GM12891 (cell line): ENCODE measurements around the gene MYOZ3.

ENCODE experiments used
- DNase-seq: peaks from one replicate; pipeline ENCODE4 v3.0.0; 2011; ENCODE audit warnings: low spot score; ENCODE audit not compliant: insufficient read length
- FAIRE-seq: peaks from 2 replicates; lab custom pipeline; 2011; peaks lifted over from hg19 to GRCh38; lab: Jason Lieb, UNC
- PAX5 ChIP-seq: IDR thresholded peaks from 2 replicates; pipeline ENCODE4 v1.6.1; 2011; ENCODE audit warnings: low read length, moderate library complexity, mild to moderate bottlenecking; ENCODE audit not compliant: insufficient read depth, severe bottlenecking
- POLR2A ChIP-seq: IDR thresholded peaks from 2 replicates; pipeline ENCODE4 v1.6.1; 2011; ENCODE audit warnings: low read depth, low read length, control low read depth
- POLR2AphosphoS5 ChIP-seq: IDR thresholded peaks from 2 replicates; pipeline ENCODE4 v1.6.1; 2011; ENCODE audit warnings: low read depth, low read length, control low read depth
- POU2F2 ChIP-seq: IDR thresholded peaks from 2 replicates; pipeline ENCODE4 v1.6.1; 2011; ENCODE audit warnings: low read depth, mild to moderate bottlenecking, control low read depth, low read length, moderate library complexity
- SPI1 ChIP-seq: IDR thresholded peaks from 2 replicates; pipeline ENCODE4 v1.6.1; 2011; ENCODE audit warnings: low read depth, low read length, control low read depth
- TAF1 ChIP-seq: IDR thresholded peaks from 2 replicates; pipeline ENCODE4 v1.6.1; 2011; ENCODE audit warnings: low read depth, low read length, control low read depth

The MYOZ3 gene

DNA sequence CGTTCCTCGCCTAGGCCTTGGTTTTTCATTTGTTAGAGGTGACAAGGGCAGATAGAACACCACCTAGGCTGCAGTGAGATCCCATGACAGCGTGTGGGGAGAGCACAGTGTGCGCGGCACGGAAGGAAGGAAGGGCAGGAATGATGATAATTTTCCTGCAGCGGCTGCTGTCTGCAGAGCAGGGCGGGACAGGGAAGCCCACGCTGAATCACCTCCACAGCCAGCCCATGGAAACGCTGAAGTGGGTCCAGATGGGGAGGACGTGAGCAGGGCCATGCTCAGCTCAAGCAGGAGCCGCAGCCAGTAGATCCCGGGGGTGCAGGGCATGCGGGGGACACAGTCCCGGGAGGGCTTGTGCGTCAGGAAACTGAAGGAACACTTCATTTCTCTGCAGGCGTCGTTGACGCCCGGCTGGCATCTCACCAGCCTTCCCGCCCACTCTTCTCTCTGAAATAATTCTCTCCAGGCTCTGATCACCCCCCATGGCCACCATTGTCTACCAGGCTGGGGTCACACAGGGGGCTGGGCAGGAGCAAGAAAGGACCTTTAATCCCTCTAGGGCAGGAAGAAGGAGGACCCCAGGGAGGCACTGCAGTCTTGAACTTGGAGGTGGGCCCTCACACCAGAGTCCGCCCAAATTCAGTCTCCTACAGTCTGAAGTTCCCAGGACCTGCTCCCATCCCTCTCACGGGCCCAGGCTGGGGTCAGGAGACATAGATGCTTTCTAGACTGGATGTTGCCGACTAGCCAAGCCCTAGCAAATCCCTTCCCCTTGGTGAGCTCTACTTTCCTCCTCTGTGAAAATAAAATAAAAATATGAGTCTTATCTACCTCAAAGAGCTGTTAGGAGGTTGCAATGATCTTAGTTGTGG is 41.5 kb upstream of the MYOZ3 start:
- no peak for DNase-seq
- FAIRE-seq, result no peak
- TF ChIP-seq SPI1 (no peak), PAX5 (no peak), POLR2AphosphoS5 (no peak), POLR2A (no peak), TAF1 (no peak), POU2F2 (no peak)

DNA sequence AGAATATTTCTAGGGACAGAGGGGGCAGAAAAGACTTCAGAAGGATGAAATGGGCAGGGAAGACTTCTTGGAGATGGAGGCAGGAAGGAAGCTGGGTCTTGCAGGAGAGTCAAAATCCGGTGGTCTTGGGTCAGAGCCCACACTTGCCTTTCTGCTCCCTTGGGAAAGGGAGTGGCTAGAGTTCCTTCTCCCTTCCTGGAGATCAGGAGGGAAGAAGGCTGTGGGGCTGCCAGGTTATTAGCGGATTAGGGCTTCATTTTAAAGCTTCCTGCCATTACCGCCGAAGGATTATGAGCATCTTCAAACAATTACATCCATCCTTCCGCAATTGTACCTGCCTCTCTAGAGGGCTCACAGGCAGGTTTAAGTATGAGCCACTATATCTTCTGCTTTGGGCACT is 39.8 kb upstream of the MYOZ3 start:
- FAIRE-seq (no peak), DNase-seq (no peak)

DNA sequence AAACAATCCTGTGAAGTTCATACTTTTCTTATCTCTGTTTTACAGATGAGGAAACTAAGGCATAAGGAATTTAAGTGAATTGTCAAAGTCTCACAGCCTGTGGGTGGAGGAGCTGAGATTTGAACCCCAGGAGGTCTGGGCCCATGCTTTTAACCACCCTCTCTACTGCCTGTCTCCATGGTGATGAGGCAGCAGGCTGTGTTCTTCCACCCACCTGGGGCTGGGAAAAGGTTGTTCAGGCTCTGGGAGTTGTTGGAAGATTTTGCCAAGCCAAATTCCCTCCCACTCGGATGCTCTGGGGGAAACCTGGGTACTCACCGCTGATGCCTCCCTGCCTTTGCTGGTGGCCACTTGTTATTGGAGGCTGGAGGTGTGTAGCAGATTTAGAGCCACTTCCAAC is 38.9 kb upstream of the MYOZ3 start:
- no peak for TF ChIP-seq SPI1
- no peak for TF ChIP-seq POU2F2
- no peak for TF ChIP-seq PAX5
- TF ChIP-seq POLR2A, result no peak
- no peak for TF ChIP-seq POLR2AphosphoS5
- no peak for TF ChIP-seq TAF1
- DNase-seq (no peak), FAIRE-seq (no peak)

More for the DNA sequence above, 39.8 kb upstream of the MYOZ3 start:
- TF ChIP-seq SPI1 (no peak), POLR2A (no peak), POLR2AphosphoS5 (no peak), PAX5 (no peak), POU2F2 (no peak), TAF1 (no peak)

DNA sequence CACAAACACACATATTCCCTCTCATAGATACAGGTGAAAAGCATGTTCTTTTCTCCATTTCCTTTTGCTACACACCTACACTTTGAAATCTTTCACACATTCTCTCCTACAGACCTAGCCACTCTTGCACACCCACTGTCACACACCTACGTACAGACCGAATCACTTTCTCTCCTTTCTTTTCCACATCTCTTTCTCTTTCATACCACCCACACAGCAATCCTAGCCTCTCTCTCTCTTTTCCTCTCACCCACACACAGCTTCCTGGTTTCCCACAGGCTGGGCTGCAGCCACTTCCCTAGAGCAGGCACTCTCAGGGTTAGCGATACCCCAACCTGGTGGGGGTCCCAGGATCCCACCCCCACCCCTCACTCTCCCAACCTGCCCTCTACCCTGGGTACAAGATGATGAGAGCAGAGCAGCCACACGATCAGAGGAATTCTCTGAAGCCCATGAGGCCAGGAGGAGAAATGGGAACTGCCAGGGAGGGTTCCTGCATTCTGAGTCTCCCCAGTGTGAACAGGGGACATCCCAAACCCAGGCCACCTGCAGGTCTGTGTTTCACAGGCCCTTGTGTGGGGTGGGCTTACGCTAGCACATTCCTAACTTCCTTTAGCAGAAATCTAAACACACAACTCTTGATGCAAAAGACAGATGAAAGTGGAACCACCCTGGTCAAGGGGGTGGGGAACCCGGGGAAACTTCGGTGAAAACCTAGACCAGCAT is 37.7 kb upstream of the MYOZ3 start:
- TF ChIP-seq SPI1 (peak; percentile 21; the same call in 1 of the 2 replicates), POLR2A (no peak), POLR2AphosphoS5 (0 out of 2 replicates have a peak, but pooled peaks have one; percentile 25)
- DNase-seq, result no peak
- FAIRE-seq, result no peak

DNA sequence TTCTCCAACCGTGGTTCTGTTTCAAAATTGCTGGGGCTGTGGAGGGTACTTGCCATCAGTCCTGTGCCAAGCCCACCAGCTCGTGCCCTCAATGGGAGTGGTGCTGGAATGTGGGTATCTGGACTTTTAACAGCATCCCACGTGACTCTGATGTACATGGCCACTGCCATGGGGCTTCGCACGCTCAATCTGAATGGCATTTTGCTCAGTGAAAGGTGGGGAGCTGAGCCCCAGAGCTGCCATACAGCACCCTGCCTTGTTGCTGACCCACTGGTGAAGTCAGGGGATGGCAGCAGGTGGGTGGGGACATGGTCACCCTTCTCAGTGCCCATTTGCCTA is 37.2 kb upstream of the MYOZ3 start:
- FAIRE-seq (no peak), DNase-seq (no peak)
- TF ChIP-seq POLR2AphosphoS5, result no peak
- TF ChIP-seq POLR2A, result no peak
- no peak for TF ChIP-seq POU2F2
- TF ChIP-seq TAF1, result no peak
- no peak for TF ChIP-seq PAX5
- TF ChIP-seq SPI1, result no peak

- FAIRE-seq (no peak), DNase-seq (peak; percentile 76)
- TF ChIP-seq TAF1 (no peak), POLR2AphosphoS5 (no peak), PAX5 (no peak), SPI1 (no peak), POLR2A (no peak), POU2F2 (no peak)
These were observed 36.5 kb upstream of the MYOZ3 start for GRCh38 chr5:150624334-150625163.

DNA sequence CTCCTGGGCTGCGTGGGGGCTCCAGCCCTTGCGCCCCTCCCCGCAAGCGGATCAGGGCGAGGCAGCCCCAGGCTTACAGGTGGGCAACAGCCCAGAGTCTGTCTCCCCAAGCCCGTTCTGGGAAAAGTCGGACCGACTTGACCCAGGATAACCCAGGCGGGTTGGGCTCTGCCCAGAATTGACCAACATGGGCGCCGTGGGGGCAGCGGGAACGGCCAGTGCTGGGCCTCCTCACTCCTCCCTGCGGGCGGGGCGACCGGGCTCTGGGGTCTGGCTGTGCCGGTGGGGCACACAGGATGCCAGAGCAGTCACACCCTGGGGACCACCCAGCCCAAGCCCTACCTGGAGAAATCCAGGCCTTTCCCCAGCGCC is 35.9 kb upstream of the MYOZ3 start:
- DNase-seq (no peak), FAIRE-seq (no peak)
- TF ChIP-seq PAX5 (no peak), SPI1 (no peak), POLR2AphosphoS5 (no peak), POLR2A (no peak), TAF1 (no peak), POU2F2 (no peak)

GRCh38 chr5:150625831-150626746 is 35.0 kb upstream of the MYOZ3 start:
- FAIRE-seq (peak; percentile 88), DNase-seq (no peak)
- peak; percentile 77; the same call in 1 of the 2 replicates for TF ChIP-seq POU2F2
- no peak for TF ChIP-seq POLR2A
- TF ChIP-seq SPI1, result peak; percentile 89

DNA sequence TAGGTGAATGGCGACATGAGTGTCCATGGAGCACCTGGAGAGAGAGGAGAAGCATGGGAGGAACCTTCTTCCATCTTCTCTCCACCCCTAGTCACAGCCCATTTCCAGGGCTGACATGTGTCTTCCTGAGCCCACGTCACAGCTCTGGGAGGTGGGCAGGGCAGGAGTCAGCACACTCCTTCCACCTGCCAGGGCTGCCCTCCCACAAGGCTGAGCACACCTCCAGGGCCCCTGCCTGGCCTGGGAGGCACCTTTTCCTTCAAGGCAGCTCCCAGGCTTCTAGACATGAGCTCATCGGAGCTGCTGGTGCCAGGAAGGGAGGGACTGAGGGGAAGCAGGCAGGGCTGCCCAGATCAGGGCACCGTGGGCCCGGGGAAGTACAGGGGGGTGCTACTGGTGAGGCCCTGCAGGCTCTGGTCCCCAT is 34.2 kb upstream of the MYOZ3 start:
- peak; percentile 45 for FAIRE-seq
- DNase-seq, result no peak
- TF ChIP-seq POU2F2 (no peak), SPI1 (no peak), POLR2AphosphoS5 (no peak), POLR2A (no peak), TAF1 (no peak), PAX5 (no peak)
